ENCODE measurements around the gene LRMDA.
"Not testable (repeated sequence)": the region's sequence is repeated elsewhere in the genome, so short reads cannot be mapped to it uniquely, and the experiment has no call there.

LRMDA gene

DNA sequence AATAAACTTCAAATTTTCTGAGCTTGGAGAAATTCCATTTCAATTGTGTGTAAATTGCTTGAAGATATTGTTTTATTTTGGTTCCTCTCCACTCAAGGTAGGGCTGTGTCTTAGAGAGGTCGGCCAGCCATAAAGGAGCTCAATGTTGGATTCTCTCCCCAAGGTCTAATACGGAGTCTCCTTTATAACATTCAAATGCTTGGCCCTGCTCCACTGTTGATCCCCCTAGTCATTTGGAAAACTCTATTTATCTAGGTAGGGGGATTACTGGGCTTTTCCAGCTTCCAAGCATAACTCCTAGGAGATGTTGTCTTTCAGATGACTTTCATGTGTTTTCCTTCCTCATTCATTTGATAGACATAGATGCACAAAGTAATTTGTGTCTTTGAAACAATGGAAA, 170.9 kb downstream of the LRMDA start:
- no peaks in the 10 kb centered on the region for H3K36me3 Mint-ChIP-seq
- no peaks in the 10 kb centered on the region for H3K4me1 Mint-ChIP-seq
- H3K27me3 Mint-ChIP-seq, result peaks cover 3% of the 10 kb centered on the region
- DNase-seq, result no peak
- CTCF ChIA-PET, result no interaction called here
- H3K27ac Mint-ChIP-seq, result no peak overlapping the region
- no peak overlapping the region for H3K4me3 Mint-ChIP-seq
- no peaks in the 10 kb centered on the region for H3K9me3 Mint-ChIP-seq

DNA sequence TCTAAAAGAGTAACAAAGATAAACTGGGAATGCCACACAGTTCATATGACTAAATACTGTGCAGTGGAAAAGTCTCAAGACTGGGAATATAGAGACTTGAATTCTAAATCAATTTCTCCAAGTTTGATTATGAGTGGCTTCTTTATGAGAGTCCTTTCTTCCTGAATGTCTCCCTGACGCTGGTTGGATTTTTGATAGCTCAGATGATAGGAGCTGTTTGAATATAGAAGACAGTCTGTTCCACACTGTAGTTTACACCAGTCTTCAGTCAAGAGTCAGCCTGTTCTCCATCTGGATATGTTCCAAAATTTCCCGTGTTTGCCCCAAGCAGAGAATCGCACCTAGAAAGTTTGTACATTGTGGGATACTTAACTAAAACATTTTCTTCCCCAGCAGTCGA, 173.7 kb downstream of the LRMDA start:
- DNase-seq, result no peak
- H3K36me3 Mint-ChIP-seq, result no peaks in the 10 kb centered on the region
- H3K9me3 Mint-ChIP-seq, result no peaks in the 10 kb centered on the region
- CTCF ChIA-PET, result no interaction called here
- H3K4me1 Mint-ChIP-seq, result no peaks in the 10 kb centered on the region
- H3K27me3 Mint-ChIP-seq, result peaks cover 3% of the 10 kb centered on the region
- H3K27ac Mint-ChIP-seq, result no peak overlapping the region
- H3K4me3 Mint-ChIP-seq, result no peak overlapping the region

DNA sequence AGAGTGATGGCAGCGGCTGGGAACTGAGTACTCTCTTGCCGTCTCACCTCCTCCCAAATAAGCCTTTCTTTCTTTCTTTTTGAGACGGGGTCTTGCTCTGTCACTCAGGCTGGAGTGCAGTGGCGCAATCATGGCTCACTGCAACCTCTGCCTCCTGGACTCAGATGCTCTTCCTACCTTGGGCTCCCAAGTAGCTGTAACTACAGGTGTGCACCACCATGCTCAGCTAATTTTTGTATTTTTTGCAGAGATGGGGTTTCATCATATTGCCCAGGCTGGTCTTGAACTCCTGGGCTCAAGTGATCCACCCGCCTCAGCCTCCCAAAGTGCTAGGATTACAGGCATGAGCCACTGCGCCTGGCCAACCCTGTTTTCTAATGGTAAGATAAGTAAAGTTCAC, 174.4 kb downstream of the LRMDA start:
- H3K27me3 Mint-ChIP-seq, CTCF ChIA-PET, H3K9me3 Mint-ChIP-seq, H3K4me3 Mint-ChIP-seq, DNase-seq, H3K36me3 Mint-ChIP-seq, H3K4me1 Mint-ChIP-seq, H3K27ac Mint-ChIP-seq: not testable (repeated sequence)

DNA sequence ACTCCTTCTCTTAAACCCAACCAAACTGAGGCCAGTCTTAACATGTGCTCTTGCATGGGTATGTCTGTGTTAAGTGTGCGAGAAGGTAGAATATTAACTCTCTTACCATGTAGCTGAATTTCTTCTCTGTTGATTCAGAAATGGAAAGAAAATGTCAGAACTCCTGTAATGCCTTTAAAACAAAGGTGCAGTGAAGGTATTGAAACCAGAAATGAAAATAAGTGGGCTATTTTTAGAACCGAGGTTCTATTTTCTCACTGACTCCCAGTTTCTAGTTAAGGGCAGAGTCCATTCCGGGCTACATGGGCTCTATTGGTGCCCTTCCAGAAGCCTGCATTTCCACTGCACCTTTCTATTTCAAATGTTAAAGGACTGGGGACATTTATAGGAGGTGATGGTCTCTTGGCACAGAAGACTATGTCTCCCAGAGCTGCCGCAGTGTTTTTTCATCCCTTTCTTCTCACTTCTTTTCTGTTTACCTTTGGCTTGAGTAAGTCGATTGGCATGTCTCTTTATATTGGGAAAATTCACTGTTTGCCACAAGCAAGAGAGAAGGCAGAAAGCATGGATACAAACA, 174.9 kb downstream of the LRMDA start:
- Mint-ChIP-seq H3K4me3 (no peak overlapping the region), H3K36me3 (no peaks in the 10 kb centered on the region), H3K27me3 (peaks cover 3% of the 10 kb centered on the region), H3K27ac (no peak overlapping the region), H3K9me3 (no peaks in the 10 kb centered on the region), H3K4me1 (no peaks in the 10 kb centered on the region)
- CTCF ChIA-PET, result no interaction called here
- no peak for DNase-seq

DNA sequence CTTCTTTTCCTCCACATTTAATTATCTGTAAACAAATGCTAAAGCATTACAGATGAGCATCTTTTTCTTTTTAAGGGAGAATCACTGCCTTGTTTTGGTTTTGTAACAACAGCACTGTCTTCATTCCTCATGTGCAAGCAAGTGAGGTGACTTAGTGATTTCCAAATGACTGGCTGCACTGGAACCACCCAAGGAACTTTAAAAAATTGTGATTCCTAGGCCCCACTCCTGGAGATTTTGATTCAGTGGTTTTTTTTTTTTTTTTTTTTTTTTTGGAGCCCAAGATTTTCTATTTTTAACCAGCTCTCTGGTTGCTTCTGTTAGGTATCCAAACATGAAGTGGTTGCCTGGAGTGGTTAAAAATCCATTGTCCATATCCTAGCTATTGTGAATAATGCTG, 176.2 kb downstream of the LRMDA start:
- H3K4me1 Mint-ChIP-seq, result no peaks in the 10 kb centered on the region
- no peaks in the 10 kb centered on the region for H3K9me3 Mint-ChIP-seq
- DNase-seq, result no peak
- H3K36me3 Mint-ChIP-seq, result no peaks in the 10 kb centered on the region
- peaks cover 3% of the 10 kb centered on the region for H3K27me3 Mint-ChIP-seq
- CTCF ChIA-PET, result no interaction called here
- no peak overlapping the region for H3K4me3 Mint-ChIP-seq
- no peak overlapping the region for H3K27ac Mint-ChIP-seq

DNA sequence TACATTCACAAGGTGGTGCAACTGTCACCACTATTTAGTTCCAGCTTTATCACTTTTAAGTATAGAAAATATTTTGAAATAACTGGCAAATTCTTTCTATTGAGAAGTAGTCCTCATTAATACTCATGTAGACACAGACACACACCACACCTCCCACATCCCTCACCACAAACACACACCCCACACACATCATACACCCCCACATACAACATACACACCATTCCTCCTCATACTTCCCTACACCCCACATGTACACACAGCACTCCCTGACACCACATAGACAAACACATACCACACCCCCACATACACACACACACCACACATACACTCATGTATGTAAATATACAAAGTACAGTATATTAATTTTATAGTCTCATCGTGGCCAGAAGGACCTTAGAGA, 178.8 kb downstream of the LRMDA start:
- Mint-ChIP-seq H3K4me3 (no peak overlapping the region), H3K36me3 (no peaks in the 10 kb centered on the region), H3K9me3 (no peaks in the 10 kb centered on the region), H3K27me3 (peaks cover 10% of the 10 kb centered on the region), H3K27ac (no peak overlapping the region), H3K4me1 (no peaks in the 10 kb centered on the region)
- no peak for DNase-seq
- CTCF ChIA-PET, result no interaction called here

DNA sequence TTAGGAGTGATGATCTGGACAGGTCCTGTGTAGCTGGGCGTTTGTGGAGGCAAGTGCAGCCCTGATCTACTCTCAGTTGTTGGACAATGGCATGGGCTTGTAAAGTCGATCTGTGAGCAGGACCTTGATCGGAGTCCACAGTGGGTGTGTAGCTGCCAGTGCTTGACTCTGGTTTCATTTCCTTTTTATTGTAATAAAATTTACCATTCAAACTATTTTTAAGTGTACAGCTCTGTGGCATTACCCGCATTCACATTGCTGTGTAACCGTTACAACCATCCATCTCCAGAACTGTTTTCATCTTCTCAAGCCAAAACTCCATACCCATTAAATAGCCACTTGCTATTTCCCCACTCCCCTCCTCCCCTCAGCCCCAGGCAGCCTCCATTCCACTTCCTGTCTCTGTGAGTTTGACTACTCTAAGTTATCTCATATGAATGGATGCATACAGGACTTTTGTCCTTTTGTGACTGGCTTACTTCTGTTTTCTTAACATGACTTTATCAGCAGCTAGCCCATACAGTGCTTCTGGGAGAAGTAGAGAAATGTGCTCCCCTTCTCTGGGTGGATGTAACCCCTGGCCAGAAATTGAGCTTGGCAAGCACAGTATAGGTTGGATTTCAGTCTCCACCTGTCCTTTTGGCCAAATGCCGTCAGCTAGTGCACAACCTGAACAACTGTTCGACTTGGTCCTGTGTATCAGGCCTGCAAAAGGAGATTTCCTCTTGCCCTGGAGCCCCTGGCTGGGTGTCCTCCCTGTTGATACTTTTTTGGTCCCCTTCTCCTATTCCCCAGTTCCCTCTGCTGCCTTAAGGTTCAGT, 180.0 kb downstream of the LRMDA start:
- H3K9me3 Mint-ChIP-seq, result no peaks in the 10 kb centered on the region
- H3K36me3 Mint-ChIP-seq, result no peaks in the 10 kb centered on the region
- no peak overlapping the region for H3K4me3 Mint-ChIP-seq
- H3K4me1 Mint-ChIP-seq, result no peaks in the 10 kb centered on the region
- no peak for DNase-seq
- CTCF ChIA-PET, result no interaction called here
- H3K27me3 Mint-ChIP-seq, result peaks cover 7% of the 10 kb centered on the region
- H3K27ac Mint-ChIP-seq, result no peak overlapping the region

DNA sequence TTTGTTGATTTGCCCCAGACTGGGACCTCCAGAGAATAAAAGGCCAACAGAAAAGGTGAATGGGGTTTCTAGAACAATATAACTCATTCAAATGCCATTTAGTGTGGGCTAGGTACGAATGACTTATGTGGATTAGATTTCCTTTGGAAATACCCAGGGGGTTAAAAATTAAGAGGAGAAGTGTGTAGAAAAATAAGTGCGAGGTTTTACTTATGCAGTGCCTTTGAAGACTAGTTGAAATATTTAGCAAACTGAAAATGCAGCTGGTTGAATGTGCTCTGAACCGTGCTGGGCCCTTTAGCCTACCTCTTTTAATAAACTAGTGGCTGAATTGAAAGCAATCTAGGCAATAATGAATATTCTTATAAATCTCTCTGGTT, 180.6 kb downstream of the LRMDA start:
- peaks cover 7% of the 10 kb centered on the region for H3K27me3 Mint-ChIP-seq
- H3K9me3 Mint-ChIP-seq, result no peaks in the 10 kb centered on the region
- CTCF ChIA-PET, result no interaction called here
- no peak for DNase-seq
- H3K36me3 Mint-ChIP-seq, result no peaks in the 10 kb centered on the region
- no peaks in the 10 kb centered on the region for H3K4me1 Mint-ChIP-seq
- no peak overlapping the region for H3K4me3 Mint-ChIP-seq
- H3K27ac Mint-ChIP-seq, result no peak overlapping the region

DNA sequence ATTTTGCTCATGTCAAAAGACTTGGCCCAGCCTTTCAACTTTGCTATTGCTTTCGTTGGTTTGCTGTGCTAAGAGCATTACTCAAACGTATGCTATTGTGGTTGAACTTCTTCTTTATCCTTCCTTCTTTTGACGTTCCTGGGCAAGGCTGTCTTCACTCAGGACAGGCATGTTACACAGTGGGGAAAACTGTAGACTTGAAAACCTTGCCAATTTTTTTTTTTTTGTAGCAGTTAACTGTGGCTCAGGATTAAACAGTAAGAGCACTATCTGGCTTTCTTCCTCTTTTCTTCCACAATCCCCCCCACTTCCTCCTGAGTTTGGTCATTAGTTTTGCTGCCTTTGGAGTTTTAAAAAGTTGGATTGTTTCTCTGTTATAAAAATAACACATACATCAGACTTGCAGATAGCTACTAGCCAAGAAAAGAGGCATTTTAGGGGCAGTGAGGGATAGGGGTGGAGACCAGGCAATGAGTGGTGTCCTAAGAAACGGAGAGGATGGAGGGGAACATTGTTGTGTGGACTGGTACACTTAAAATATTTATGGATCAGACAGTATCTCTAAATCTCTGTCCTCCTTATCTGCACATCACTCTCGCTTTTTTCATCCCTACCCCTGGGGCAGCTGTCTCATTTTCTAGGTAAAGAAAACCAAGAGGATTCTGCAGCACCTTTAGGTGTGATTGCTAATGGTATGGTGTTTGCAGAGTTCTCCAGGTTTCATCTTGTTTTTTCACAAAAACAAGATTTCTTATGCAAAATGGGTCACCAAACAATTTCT, 181.7 kb downstream of the LRMDA start:
- no peak for DNase-seq
- Mint-ChIP-seq H3K36me3 (no peaks in the 10 kb centered on the region), H3K27me3 (peaks cover 7% of the 10 kb centered on the region), H3K4me3 (no peak overlapping the region), H3K4me1 (no peaks in the 10 kb centered on the region), H3K9me3 (no peaks in the 10 kb centered on the region), H3K27ac (no peak overlapping the region)
- CTCF ChIA-PET, result no interaction called here

DNA sequence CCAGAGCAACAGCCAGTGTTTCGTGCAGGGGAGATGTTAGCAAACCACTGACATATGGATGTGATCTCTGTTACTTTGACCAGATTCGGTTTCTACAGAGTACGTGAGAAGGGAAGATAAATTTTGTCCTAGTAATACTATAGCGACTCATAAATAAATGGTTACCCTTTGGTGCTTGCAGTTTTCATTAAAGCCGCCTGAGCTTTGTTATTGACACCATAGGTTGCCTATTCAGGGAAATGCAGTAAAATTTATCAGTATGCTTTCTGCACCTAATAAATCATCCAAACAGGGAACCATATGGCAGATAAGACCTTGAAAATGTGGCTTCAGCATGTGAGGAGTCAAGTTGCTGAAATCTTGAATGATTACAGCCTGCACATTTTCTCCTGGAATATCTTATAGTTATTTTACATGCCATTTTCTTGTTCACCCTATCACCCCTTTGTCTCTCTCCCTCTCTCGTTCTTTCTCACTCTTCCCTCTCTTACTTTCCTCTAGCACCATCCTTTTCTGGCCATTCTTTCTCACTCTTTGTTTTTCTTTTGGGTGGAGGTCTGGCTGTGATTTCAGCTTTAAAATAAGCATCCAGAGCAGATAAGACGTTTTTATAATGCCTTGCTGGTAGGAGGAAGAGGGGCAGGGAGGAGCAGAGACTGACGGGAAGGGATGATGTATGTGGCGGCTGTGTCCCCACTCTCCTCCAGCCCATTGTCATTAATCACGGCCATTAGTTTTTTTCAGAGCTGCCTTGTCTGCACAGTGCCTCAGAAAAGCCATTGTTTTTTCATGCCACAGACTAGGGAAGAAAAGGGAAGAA, 182.5 kb downstream of the LRMDA start:
- Mint-ChIP-seq H3K27me3 (peaks cover 7% of the 10 kb centered on the region), H3K4me1 (no peaks in the 10 kb centered on the region), H3K36me3 (no peaks in the 10 kb centered on the region), H3K9me3 (no peaks in the 10 kb centered on the region), H3K27ac (no peak overlapping the region), H3K4me3 (no peak overlapping the region)
- CTCF ChIA-PET, result no interaction called here
- no peak for DNase-seq

DNA sequence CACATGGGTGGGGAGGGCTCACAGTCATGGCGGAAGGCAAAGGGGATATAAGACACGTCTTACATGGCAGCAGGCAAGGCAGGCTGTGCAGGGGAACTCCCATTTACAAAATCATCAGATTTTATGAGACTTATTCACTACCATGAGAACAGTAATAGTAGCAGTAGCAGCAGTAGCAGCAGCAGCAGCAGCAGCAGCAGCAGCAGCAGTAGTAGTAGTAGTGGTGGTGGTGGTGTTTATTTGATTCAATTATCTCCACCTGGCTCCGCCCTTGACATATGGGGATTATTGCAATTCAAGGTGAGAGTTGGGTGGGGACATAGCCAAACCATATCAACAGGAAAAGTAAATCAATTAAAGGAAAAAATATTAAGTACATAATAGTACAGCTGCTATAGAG, 184.7 kb downstream of the LRMDA start:
- H3K27me3 Mint-ChIP-seq, result peaks cover 7% of the 10 kb centered on the region
- CTCF ChIA-PET, result no interaction called here
- H3K4me3 Mint-ChIP-seq, result no peak overlapping the region
- H3K9me3 Mint-ChIP-seq, result no peaks in the 10 kb centered on the region
- no peak for DNase-seq
- no peaks in the 10 kb centered on the region for H3K4me1 Mint-ChIP-seq
- H3K36me3 Mint-ChIP-seq, result no peaks in the 10 kb centered on the region
- H3K27ac Mint-ChIP-seq, result no peak overlapping the region

DNA sequence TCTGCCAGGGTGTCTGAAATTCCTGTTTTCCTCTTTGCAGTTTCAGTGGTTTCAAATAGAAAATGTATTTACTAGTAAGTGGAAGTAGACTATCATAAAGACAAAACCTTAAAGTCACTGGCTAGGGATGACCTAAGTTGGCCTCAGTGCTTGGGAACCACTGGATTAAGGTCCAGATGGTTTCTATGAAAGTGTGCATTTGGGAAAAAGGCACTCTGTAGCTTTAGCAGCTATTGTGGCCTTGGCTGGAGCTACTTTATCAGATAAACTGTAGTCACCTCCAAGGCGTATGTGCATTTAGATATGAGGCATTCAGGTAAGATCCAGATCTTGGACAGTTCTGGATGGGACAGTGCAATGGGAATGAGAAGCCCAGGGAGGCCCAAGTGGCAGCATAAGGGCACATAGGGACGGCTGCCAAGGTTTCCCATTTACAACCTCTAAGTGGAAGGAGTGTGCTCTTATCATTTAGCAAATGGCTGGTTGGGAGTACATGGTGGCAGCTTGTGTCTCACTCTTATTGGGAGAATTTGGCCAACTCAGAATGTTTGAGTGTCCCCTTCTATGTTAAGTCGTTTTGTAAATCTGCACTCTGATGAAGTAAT, 185.6 kb downstream of the LRMDA start:
- H3K27ac Mint-ChIP-seq, result no peak overlapping the region
- no peaks in the 10 kb centered on the region for H3K36me3 Mint-ChIP-seq
- H3K27me3 Mint-ChIP-seq, result peaks cover 11% of the 10 kb centered on the region
- CTCF ChIA-PET, result no interaction called here
- H3K4me3 Mint-ChIP-seq, result no peak overlapping the region
- DNase-seq, result no peak
- no peaks in the 10 kb centered on the region for H3K9me3 Mint-ChIP-seq
- H3K4me1 Mint-ChIP-seq, result no peaks in the 10 kb centered on the region

DNA sequence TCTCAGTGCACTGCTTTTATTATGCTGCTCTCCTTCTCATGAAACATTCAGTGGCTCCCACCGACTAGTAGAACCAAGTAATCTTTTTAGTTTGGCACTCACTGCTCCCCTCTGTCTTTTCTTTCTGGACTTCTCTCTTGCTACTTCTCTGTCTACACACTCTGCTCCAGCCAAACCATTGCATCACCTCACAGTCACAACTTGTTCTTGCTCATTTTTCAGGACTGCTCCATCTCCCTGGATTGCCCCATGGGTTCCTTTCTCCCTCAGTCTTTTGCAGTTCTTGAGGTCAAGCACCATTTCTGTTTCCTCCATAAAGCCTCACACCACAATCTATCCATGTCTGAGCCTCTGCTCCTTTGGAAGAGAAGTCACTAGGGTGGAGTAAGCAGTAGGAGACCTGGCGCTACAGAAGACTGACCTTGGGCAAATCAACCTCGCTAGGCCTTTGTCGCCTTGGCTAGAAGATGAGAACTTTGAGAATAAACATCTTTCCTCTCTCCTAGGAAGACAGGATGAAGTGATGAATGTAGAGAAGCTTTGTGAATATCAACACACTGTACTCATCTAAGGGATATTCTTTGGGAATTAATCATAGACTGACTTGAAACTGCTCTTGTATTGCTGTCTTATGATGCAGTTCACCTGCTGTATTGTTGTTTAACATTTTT, 186.2 kb downstream of the LRMDA start:
- Mint-ChIP-seq H3K4me1 (no peaks in the 10 kb centered on the region), H3K36me3 (no peaks in the 10 kb centered on the region), H3K27me3 (peaks cover 11% of the 10 kb centered on the region), H3K27ac (no peak overlapping the region), H3K9me3 (no peaks in the 10 kb centered on the region), H3K4me3 (no peak overlapping the region)
- no peak for DNase-seq
- CTCF ChIA-PET, result no interaction called here

DNA sequence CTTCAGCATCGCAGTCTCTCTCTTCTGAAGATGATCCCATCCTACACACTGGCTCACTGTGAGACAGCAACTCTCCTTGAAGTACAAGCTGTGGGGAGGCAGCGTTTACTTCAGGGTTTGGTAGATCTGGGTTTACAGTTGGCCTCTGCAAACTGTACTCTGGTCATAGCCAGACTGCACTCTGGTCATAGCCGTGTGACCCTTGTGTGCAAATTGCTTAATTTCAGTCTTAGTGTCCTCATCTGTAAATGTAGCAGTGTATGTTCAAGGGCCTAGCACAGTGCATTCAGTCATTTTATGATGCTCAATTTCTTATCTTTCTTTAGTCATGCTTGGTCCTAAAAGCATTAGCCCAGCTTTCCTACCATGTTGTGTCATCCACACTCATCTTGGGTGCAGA, 188.2 kb downstream of the LRMDA start:
- Mint-ChIP-seq H3K4me3 (no peak overlapping the region), H3K27me3 (peaks cover 6% of the 10 kb centered on the region), H3K36me3 (no peaks in the 10 kb centered on the region), H3K9me3 (no peaks in the 10 kb centered on the region), H3K4me1 (no peaks in the 10 kb centered on the region), H3K27ac (no peak overlapping the region)
- DNase-seq, result no peak
- CTCF ChIA-PET, result no interaction called here
